Transverse colon (tissue), 4 donors: ENCODE measurements around the gene FST.

Source experiments
- POLR2AphosphoS5 ChIP-seq, 3 donors: sonication (generic); formaldehyde crosslinking; IDR thresholded peaks; one replicate each; pipeline ENCODE4 v1.6.1; 2016; ENCODE audit warnings: antibody characterized with exemption in 3 of 3
- TF ChIP-seq, protein P1 (sequence below), 5 experiments: fragments of 200-600 bp in 3 of 5; fragments of 450-650 bp in 2 of 5; sonication (generic) in 3 of 5; IDR thresholded peaks; 1 replicate in 2 of 5; 2 replicates in 3 of 5; pipeline ENCODE4 v1.5.1; 2016 to 2017; ENCODE audit warnings: antibody characterized with exemption in 5 of 5, inconsistent platforms in 3 of 5, mild to moderate bottlenecking in 2 of 5, moderate library complexity in 1 of 5

- TF ChIP-seq POLR2AphosphoS5 (IDR thresholded peaks at IDR 0.05) = no peak
- TF ChIP-seq, protein P1, sequence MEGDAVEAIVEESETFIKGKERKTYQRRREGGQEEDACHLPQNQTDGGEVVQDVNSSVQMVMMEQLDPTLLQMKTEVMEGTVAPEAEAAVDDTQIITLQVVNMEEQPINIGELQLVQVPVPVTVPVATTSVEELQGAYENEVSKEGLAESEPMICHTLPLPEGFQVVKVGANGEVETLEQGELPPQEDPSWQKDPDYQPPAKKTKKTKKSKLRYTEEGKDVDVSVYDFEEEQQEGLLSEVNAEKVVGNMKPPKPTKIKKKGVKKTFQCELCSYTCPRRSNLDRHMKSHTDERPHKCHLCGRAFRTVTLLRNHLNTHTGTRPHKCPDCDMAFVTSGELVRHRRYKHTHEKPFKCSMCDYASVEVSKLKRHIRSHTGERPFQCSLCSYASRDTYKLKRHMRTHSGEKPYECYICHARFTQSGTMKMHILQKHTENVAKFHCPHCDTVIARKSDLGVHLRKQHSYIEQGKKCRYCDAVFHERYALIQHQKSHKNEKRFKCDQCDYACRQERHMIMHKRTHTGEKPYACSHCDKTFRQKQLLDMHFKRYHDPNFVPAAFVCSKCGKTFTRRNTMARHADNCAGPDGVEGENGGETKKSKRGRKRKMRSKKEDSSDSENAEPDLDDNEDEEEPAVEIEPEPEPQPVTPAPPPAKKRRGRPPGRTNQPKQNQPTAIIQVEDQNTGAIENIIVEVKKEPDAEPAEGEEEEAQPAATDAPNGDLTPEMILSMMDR (IDR thresholded peaks at IDR 0.05) = no peak
Observed at GRCh38 chr5:53464722-53465121, 15.7 kb upstream of the FST start.
